IPS-15b (cell line): ENCODE data around the gene MYO1F.

Experiments used
- H3K27me3 ChIP-seq: one replicate; pipeline ENCODE4 v1.6.1; 2013; ENCODE audit warnings: low read length; ENCODE audit not compliant: control insufficient read depth, insufficient read depth
- H3K36me3 ChIP-seq: one replicate; pipeline ENCODE4 v1.6.1; 2013; ENCODE audit warnings: low read length; ENCODE audit not compliant: control insufficient read depth, insufficient read depth
- H3K4me1 ChIP-seq: one replicate; pipeline ENCODE4 v1.6.1; 2013; ENCODE audit warnings: mild to moderate bottlenecking, low read length; ENCODE audit not compliant: control insufficient read depth, insufficient read depth
- H3K4me3 ChIP-seq: one replicate; pipeline ENCODE4 v1.5.1; 2013; ENCODE audit warnings: low read depth, low read length
- H3K9ac ChIP-seq: one replicate; pipeline ENCODE4 v1.6.1; 2013; ENCODE audit warnings: low read depth, mild to moderate bottlenecking, low read length
- H3K9me3 ChIP-seq: one replicate; pipeline ENCODE4 v1.6.1; 2013; ENCODE audit warnings: mild to moderate bottlenecking, low read length; ENCODE audit not compliant: control insufficient read depth, insufficient read depth

Gene MYO1F

DNA sequence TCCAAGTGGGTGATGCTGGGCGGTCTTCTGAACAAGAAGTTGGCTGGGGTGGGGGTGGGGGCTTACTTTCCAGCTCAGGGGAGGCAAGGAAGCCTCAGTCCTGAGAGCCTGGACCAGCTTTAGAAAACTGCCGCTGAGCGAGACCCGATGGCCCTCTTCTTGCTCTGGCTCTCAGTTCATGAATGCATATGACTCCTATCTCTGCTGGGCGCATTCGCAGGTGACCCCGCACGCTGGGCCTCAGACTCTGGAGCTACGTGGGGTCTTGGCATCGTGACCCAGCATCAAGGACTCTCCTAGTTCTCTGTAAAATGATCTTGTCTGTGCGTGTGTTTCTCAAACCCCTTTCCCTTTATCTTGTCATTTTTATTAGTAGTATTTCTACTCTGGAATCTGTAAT lies 94.5 kb downstream of the MYO1F start:
- no peaks in the 10 kb centered on the region for H3K27me3 ChIP-seq
- no peak overlapping the region for H3K4me3 ChIP-seq
- H3K4me1 ChIP-seq: peaks cover 4% of the 10 kb centered on the region
- H3K9me3 ChIP-seq: no peaks in the 10 kb centered on the region
- H3K9ac ChIP-seq: no peak overlapping the region
- peaks cover 61% of the 10 kb centered on the region for H3K36me3 ChIP-seq

DNA sequence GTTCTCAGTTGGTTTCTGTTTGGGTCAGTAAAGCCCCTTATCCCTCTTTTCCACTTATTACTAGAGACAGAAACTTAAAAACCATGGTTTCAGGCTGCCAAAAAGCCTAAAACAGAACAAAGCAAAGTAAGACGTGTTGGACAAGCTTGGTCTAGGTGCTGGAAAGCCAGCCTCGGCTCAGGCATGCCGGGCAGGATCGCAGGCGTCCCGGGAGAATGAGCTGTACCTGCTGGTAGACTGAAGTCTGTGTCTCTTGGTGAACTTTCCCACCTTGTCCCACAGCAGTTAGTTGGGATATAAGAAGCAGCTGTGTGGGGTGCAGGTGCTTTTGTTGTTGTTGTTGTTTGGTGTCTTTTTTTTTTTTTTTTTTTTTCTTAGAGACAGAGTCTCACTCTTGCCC lies 95.6 kb downstream of the MYO1F start:
- Histone ChIP-seq H3K9me3 (no peaks in the 10 kb centered on the region), H3K9ac (no peak overlapping the region), H3K36me3 (peaks cover 58% of the 10 kb centered on the region)

DNA sequence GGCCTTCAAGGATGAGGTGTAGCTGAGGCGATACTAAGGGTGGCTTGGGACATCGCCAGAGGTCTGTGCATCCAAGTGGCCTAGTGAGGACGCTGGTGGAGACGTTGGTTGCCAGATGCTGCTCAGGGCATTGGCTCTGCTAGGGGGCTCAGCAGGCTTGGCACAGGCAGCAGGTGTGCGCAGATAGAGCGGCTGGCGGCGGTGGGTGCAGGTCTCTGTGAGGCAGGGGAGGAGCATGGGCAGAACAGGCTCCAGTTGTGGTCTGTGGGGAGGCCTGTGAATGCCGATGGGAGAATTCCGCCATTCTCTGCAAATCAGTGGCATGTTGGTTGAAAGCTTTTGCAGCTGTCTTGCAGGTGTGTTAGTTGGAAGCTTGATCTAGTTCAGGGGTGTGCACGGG lies 96.0 kb downstream of the MYO1F start:
- peaks cover 54% of the 10 kb centered on the region for H3K36me3 ChIP-seq
- H3K4me1 ChIP-seq: peaks cover 4% of the 10 kb centered on the region
- no peaks in the 10 kb centered on the region for H3K27me3 ChIP-seq

More for the DNA sequence above, 95.6 kb downstream of the MYO1F start:
- Histone ChIP-seq H3K27me3 (no peaks in the 10 kb centered on the region), H3K4me3 (no peak overlapping the region), H3K4me1 (peaks cover 4% of the 10 kb centered on the region)

DNA sequence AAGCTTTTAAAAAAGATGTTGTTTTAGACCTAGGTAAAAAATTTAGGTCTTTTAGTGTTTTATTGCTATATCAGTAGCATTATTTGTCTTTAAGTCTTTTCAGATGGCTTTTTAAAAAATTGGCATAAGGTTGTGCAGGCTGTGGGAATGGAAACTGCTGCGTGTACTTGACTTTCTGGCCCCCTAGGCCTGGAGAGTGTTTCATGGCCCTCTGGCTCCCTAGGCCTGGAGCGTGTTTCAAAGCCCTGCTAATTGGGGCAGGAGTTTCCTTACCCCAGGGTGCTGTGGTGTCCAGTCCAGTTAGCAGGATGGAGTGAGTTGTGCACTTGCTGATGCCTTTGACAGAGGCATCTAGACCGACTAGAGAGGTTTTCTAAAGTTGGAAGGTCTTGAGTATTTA lies 98.6 kb downstream of the MYO1F start:
- no peak overlapping the region for H3K9ac ChIP-seq
- no peaks in the 10 kb centered on the region for H3K27me3 ChIP-seq
- H3K4me3 ChIP-seq: no peak overlapping the region
- H3K36me3 ChIP-seq: peaks cover 44% of the 10 kb centered on the region
- peaks cover 4% of the 10 kb centered on the region for H3K4me1 ChIP-seq
- H3K9me3 ChIP-seq: no peaks in the 10 kb centered on the region

More for the DNA sequence above, 96.0 kb downstream of the MYO1F start:
- H3K9ac ChIP-seq: no peak overlapping the region
- H3K9me3 ChIP-seq: no peaks in the 10 kb centered on the region
- no peak overlapping the region for H3K4me3 ChIP-seq

DNA sequence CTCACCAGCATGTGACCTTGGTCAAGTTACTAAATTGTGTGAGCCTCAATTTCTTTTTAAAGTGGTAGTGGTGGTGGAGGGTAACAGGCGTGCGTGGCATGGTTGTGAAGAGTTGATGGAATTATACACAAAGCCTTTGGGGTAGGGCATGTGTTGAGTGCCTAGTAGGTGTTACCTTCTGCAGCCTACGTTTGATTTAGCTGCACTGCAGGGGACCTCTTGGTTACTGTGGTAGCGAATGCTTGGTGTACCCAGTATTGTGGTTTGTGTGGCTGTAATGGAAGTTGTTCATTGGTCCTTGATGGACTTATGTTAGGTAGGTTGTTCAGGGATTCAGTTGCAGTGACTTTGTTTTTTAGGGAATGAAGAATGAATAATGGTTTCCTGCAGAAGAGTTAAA lies 99.4 kb downstream of the MYO1F start:
- H3K36me3 ChIP-seq: peaks cover 43% of the 10 kb centered on the region
- no peak overlapping the region for H3K9ac ChIP-seq
- peaks cover 4% of the 10 kb centered on the region for H3K4me1 ChIP-seq
- H3K4me3 ChIP-seq: no peak overlapping the region
- no peaks in the 10 kb centered on the region for H3K27me3 ChIP-seq
- H3K9me3 ChIP-seq: no peaks in the 10 kb centered on the region

DNA sequence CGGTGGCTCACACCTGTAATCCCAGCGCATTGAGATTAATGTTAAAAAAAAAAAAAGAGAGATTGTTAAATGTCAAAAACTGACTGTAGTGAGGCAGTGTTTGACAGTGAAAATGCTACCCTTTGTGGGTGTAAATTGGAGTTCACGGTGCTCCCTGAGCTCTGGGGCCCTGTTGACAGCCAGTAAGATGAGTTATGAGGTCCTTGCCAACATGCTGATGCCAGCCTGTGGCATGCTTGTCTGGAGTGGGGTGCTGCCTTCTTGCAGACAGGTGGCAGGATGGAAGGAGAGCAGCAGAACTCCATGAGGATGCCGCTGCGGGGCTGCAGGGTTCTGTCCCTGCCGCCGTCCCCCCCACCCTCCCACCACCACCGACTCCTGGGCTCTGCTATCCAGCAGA lies 100.7 kb downstream of the MYO1F start:
- no peaks in the 10 kb centered on the region for H3K27me3 ChIP-seq
- peaks cover 45% of the 10 kb centered on the region for H3K36me3 ChIP-seq
- H3K4me1 ChIP-seq: peaks cover 4% of the 10 kb centered on the region
- H3K9ac ChIP-seq: no peak overlapping the region
- no peaks in the 10 kb centered on the region for H3K9me3 ChIP-seq
- H3K4me3 ChIP-seq: no peak overlapping the region

DNA sequence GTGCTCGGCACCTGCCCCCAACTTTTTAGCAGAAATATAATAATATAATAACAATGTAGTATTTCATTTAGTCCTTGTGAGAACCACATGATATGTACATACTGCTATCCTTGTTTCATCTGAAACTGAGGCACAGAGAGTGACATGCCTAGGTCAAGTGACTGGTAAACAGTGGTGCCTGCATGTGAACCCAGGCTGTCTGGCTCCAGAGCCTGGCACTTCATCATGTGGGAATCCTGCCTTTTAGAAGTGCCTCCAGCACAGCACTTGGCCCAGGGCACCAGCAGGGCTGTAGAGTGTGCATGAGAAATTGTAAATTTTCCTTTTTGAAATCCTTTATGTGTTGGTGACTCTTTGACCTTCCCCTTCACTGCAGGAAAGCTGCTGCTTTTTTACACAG lies 102.2 kb downstream of the MYO1F start:
- Histone ChIP-seq H3K36me3 (peaks cover 58% of the 10 kb centered on the region), H3K9me3 (no peaks in the 10 kb centered on the region), H3K27me3 (no peaks in the 10 kb centered on the region)

DNA sequence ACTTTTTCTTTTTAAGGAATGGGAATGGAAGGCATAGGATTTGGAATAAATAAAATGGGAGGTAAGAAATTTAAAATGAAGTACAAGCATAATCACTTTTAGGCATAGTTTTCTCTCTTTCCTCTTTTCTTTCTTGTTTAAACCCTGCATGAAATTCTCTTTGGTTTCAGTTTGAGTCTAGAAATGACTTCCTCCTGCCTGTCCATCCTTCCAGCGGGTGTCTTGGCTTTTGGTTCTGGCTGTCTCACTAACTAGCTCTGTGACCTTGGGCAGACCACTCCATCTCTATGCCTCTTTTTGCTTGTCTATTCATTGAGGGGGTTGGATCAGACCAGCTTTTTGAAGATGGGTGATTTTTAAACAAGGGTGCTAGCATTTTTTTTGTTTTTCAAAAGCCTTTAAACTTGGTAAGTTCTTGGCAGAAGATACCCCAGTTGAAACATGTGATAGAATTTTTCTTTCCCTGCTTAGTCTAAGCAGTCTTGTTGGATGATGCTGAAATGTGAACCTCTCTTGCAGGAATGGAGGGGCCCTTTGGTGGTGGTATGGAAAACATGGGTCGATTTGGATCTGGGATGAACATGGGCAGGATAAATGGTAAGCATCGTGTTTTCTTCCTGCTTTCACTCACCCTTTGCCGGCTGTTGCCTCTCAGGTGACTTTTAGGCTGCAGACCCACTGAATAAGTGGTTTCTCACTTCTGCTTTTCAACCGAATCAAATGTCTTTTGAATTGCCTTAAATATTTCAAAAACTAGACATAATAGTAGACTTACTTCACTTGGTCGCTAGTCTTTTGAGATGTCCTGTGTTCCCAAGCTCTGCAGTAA lies 103.4 kb downstream of the MYO1F start:
- Histone ChIP-seq H3K4me3 (no peak overlapping the region), H3K36me3 (peaks cover 66% of the 10 kb centered on the region), H3K4me1 (no peaks in the 10 kb centered on the region), H3K9me3 (no peaks in the 10 kb centered on the region), H3K27me3 (no peaks in the 10 kb centered on the region), H3K9ac (no peak overlapping the region)

More for the DNA sequence above, 102.2 kb downstream of the MYO1F start:
- H3K9ac ChIP-seq: no peak overlapping the region
- H3K4me3 ChIP-seq: no peak overlapping the region
- no peaks in the 10 kb centered on the region for H3K4me1 ChIP-seq
